HCT116 (cell line): ENCODE measurements around the gene GRIN2C. TPM values are rescaled to one million over a fixed set of nuclear protein-coding genes. Genes with fewer than 3 reads are reported as not detected.

Experiments used
- ATAC-seq: fragments of 200-7000 bp; cut with Tn5 transposase; 2 replicates; pipeline ENCODE4 v1.9.1; 2020; ENCODE audit warnings: mild to moderate bottlenecking, moderate library complexity
- BruUV-seq: library from RNA; stranded (reverse); fragments of 400-500 nt; replicated peaks from 2 replicates; lab custom pipeline; 2021; lab: Mats Ljungman, UMichigan
- CTCF ChIA-PET: fragments of 300-600 bp; sonication (Branson Sonifier 250); formaldehyde crosslinking; loops from one replicate; lab custom pipeline; 2021; ENCODE audit warnings: antibody characterized with exemption; lab: Charles Lee
- POLR2A ChIA-PET: fragments of 300-600, 350-600 bp; sonication (Branson Sonifier 250); formaldehyde crosslinking; loops from one replicate; lab custom pipeline; 2021; ENCODE audit warnings: antibody characterized with exemption; lab: Charles Lee
- RAD21 ChIA-PET, 2 experiments: fragments of 300-600 bp; sonication (Branson Sonifier 250); formaldehyde crosslinking; loops; one replicate each; lab custom pipeline; 2023; ENCODE audit warnings: low total read pairs in 2 of 2; ENCODE audit not compliant: uncharacterized antibody in 2 of 2, unreplicated experiment in 2 of 2, low non-redundant PET in 1 of 2; lab: Charles Lee
- DNase-seq: peaks from one replicate; pipeline ENCODE4 v3.0.0-alpha.2; 2010; ENCODE audit warnings: low read depth, low spot score
- H2AFZ ChIP-seq: fragments of 200-600 bp; shearing (Covaris generic), sonication (generic); 2 replicates; pipeline ENCODE4 v1.6.1; 2017; ENCODE audit warnings: low read depth, mixed run types, mixed read lengths, antibody characterized with exemption, low read length; ENCODE audit not compliant: poor library complexity, severe bottlenecking
- H3K27ac ChIP-seq: 2 replicates; pipeline ENCODE4 v1.5.1; 2012; ENCODE audit warnings: low read depth, low read length
- H3K27me3 ChIP-seq: fragments of 200-600 bp; sonication (generic); 2 replicates; pipeline ENCODE4 v1.6.1; 2016; ENCODE audit warnings: mixed run types, low read length, mixed read lengths; ENCODE audit not compliant: insufficient read depth
- H3K36me3 ChIP-seq, 2 experiments: fragments of 200-500 bp in 1 of 2; fragments of 200-600 bp in 1 of 2; sonication (Bioruptor generic) in 1 of 2; sonication (generic) in 1 of 2; 2 replicates each; pipeline versions ENCODE4 v1.5.1 to v1.6.1; 2014 to 2016; ENCODE audit warnings: low read length in 2 of 2, inconsistent platforms in 1 of 2, mixed read lengths in 1 of 2, mixed run types in 1 of 2; ENCODE audit not compliant: insufficient read depth in 2 of 2, control insufficient read depth in 1 of 2
- H3K4me1 ChIP-seq, 2 experiments: fragments of 200-600 bp in 1 of 2; sonication (generic) in 1 of 2; 2 replicates each; pipeline versions ENCODE4 v1.5.1 to v1.6.1; 2012 to 2017; ENCODE audit warnings: low read length in 2 of 2, inconsistent platforms in 1 of 2, mild to moderate bottlenecking in 1 of 2, mixed read lengths in 1 of 2, mixed run types in 1 of 2, moderate library complexity in 1 of 2; ENCODE audit not compliant: insufficient read depth in 2 of 2, control insufficient read depth in 1 of 2
- H3K4me2 ChIP-seq: fragments of 200-600 bp; sonication (generic); 2 replicates; pipeline ENCODE4 v1.6.1; 2017; ENCODE audit warnings: mixed run types, low read length, mixed read lengths
- H3K4me3 ChIP-seq, 2 experiments: fragments of 200-600 bp in 1 of 2; sonication (generic) in 1 of 2; replicated peaks in 1 of 2; 2 replicates each; pipeline ENCODE4 v1.5.1; 2011 to 2016; ENCODE audit warnings: low read length in 2 of 2, control low read depth in 1 of 2, low read depth in 1 of 2, mild to moderate bottlenecking in 1 of 2, mixed read lengths in 1 of 2, mixed run types in 1 of 2
- H3K79me2 ChIP-seq: fragments of 200-600 bp; sonication (generic); 2 replicates; pipeline ENCODE4 v1.6.1; 2017; ENCODE audit warnings: mild to moderate bottlenecking, mixed run types, low read length, moderate library complexity, mixed read lengths; ENCODE audit not compliant: insufficient read depth
- H3K9ac ChIP-seq: fragments of 200-600 bp; sonication (generic); 2 replicates; pipeline ENCODE4 v1.6.1; 2016; ENCODE audit warnings: low read length, mixed read lengths
- H3K9me2 ChIP-seq: fragments of 200-600 bp; sonication (generic), shearing (Covaris generic); 2 replicates; pipeline ENCODE4 v1.6.1; 2017; ENCODE audit warnings: mixed run types, mild to moderate bottlenecking, moderate library complexity; ENCODE audit not compliant: insufficient read depth
- H3K9me3 ChIP-seq, 2 experiments: fragments of 200-500 bp in 1 of 2; fragments of 200-600 bp in 1 of 2; sonication (Bioruptor generic) in 1 of 2; sonication (generic) in 1 of 2; 2 replicates each; pipeline ENCODE4 v1.6.1; 2014 to 2017; ENCODE audit warnings: low read length in 2 of 2, mixed read lengths in 2 of 2, inconsistent platforms in 1 of 2, low read depth in 1 of 2, mild to moderate bottlenecking in 1 of 2, mixed run types in 1 of 2, moderate library complexity in 1 of 2; ENCODE audit not compliant: control insufficient read depth in 1 of 2, insufficient read depth in 1 of 2
- H4K20me1 ChIP-seq: fragments of 200-600 bp; sonication (generic), shearing (Covaris generic); 2 replicates; pipeline ENCODE4 v1.6.1; 2017; ENCODE audit warnings: mixed run types, mild to moderate bottlenecking, moderate library complexity; ENCODE audit not compliant: insufficient read depth
- CEBPB ChIP-seq: IDR thresholded peaks from 2 replicates; pipeline ENCODE4 v1.6.1; 2012; ENCODE audit warnings: low read depth
- EGR1 ChIP-seq: IDR thresholded peaks from 2 replicates; pipeline ENCODE4 v1.6.1; 2012; ENCODE audit warnings: low read depth
- ELF1 ChIP-seq: IDR thresholded peaks from 2 replicates; pipeline ENCODE4 v1.6.1; 2012; ENCODE audit warnings: low read depth, borderline replicate concordance
- EZH2phosphoT487 ChIP-seq: fragments of 200-600 bp; IDR thresholded peaks from 2 replicates; pipeline ENCODE4 v1.6.1; 2018; ENCODE audit warnings: antibody characterized with exemption, borderline replicate concordance
- FOSL1 ChIP-seq: IDR thresholded peaks from 2 replicates; pipeline ENCODE4 v1.6.1; 2012; ENCODE audit warnings: low read depth
- JUND ChIP-seq: IDR thresholded peaks from 2 replicates; pipeline ENCODE4 v1.6.1; 2012
- POLR2A ChIP-seq: IDR thresholded peaks from 2 replicates; pipeline ENCODE4 v1.7.0; 2011; ENCODE audit warnings: borderline replicate concordance; ENCODE audit not compliant: insufficient read depth, insufficient read length; ENCODE audit errors: extremely low read depth
- YY1 ChIP-seq: IDR thresholded peaks from 2 replicates; pipeline ENCODE4 v1.6.1; 2011; ENCODE audit warnings: low read length, low read depth, moderate library complexity, mild to moderate bottlenecking; ENCODE audit not compliant: insufficient replicate concordance; ENCODE audit errors: extremely low read depth
- intact Hi-C: fragments of 100-400 bp; cut with micrococcal nuclease; formaldehyde crosslinking; loops from 2 replicates; pipeline ENCODE4 v1.10.0; 2022
- total RNA-seq: library from RNA; stranded (reverse); gene quantifications from one replicate; pipeline ENCODE4 v1.2.1, GENCODE V29; 2021; ENCODE audit not compliant: unreplicated experiment
- TF ChIP-seq, protein P1 (sequence below): IDR thresholded peaks from 2 replicates; pipeline ENCODE4 v1.6.1; 2012; ENCODE audit warnings: low read depth
- TF ChIP-seq, protein P2 (sequence below): IDR thresholded peaks from 2 replicates; pipeline ENCODE4 v1.6.1; 2011; ENCODE audit warnings: mild to moderate bottlenecking, low read length, moderate library complexity; ENCODE audit not compliant: insufficient replicate concordance; ENCODE audit errors: extremely low read depth

The GRIN2C gene
- total RNA-seq, 1 experiment from 2014 or later = 2.2 TPM

DNA sequence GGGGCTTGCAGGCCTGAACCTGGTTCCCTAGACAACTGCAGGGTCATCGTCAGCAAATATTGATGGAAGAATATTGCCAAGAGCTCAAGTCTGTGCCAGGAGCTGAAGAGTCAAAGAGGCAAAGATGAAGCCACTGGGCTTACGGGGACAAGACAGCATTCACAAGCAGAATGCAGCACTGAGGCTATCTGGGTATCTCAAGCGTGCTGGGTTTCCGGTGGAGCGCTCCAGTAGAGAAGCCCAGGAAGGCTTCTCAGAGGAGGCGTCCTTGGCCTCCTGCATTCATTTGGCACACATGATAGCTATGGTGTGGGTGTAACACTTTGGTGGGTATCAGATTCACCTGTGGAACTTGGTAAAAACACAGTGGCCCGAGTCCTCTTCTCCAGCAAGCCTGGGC, 30.9 kb upstream of the GRIN2C start (continued):
- TF ChIP-seq, protein P1, sequence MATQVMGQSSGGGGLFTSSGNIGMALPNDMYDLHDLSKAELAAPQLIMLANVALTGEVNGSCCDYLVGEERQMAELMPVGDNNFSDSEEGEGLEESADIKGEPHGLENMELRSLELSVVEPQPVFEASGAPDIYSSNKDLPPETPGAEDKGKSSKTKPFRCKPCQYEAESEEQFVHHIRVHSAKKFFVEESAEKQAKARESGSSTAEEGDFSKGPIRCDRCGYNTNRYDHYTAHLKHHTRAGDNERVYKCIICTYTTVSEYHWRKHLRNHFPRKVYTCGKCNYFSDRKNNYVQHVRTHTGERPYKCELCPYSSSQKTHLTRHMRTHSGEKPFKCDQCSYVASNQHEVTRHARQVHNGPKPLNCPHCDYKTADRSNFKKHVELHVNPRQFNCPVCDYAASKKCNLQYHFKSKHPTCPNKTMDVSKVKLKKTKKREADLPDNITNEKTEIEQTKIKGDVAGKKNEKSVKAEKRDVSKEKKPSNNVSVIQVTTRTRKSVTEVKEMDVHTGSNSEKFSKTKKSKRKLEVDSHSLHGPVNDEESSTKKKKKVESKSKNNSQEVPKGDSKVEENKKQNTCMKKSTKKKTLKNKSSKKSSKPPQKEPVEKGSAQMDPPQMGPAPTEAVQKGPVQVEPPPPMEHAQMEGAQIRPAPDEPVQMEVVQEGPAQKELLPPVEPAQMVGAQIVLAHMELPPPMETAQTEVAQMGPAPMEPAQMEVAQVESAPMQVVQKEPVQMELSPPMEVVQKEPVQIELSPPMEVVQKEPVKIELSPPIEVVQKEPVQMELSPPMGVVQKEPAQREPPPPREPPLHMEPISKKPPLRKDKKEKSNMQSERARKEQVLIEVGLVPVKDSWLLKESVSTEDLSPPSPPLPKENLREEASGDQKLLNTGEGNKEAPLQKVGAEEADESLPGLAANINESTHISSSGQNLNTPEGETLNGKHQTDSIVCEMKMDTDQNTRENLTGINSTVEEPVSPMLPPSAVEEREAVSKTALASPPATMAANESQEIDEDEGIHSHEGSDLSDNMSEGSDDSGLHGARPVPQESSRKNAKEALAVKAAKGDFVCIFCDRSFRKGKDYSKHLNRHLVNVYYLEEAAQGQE = no peak

DNA sequence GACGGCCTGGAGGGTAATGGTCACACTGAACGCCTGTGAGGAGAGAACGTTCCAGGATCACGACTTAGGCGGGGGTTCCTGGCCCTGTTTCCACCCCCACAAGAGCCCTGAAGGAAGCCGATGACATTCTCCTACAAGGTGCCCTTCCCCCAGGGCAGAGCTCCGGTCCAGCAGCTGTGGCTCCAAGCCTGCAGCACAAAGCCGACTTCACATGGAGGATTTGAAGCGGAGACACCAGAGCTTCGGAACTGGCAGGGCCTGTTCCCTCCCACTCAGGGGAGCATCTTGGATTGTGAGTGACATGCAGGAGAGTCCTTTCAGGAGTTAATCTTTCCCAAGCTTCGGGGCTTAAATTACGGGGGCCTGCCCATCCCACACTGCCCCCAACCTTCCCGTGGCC, 28.8 kb upstream of the GRIN2C start:
- no peaks in the 10 kb centered on the region for H3K9me3 ChIP-seq
- no peaks in the 10 kb centered on the region for H4K20me1 ChIP-seq
- no peak overlapping the region for H3K27ac ChIP-seq
- CTCF ChIA-PET = no interaction called here
- no peak overlapping the region for H3K4me3 ChIP-seq
- H3K27me3 ChIP-seq = no peaks in the 10 kb centered on the region
- no peak overlapping the region for H2AFZ ChIP-seq
- H3K4me1 ChIP-seq = no peaks in the 10 kb centered on the region
- H3K9ac ChIP-seq = no peak overlapping the region
- no TSS peak for BruUV-seq
- ATAC-seq = no peak
- TF ChIP-seq YY1 (no peak), CEBPB (no peak), JUND (no peak), POLR2A (no peak), EZH2phosphoT487 (no peak), ELF1 (no peak), EGR1 (no peak), FOSL1 (no peak)
- TF ChIP-seq, protein P2, sequence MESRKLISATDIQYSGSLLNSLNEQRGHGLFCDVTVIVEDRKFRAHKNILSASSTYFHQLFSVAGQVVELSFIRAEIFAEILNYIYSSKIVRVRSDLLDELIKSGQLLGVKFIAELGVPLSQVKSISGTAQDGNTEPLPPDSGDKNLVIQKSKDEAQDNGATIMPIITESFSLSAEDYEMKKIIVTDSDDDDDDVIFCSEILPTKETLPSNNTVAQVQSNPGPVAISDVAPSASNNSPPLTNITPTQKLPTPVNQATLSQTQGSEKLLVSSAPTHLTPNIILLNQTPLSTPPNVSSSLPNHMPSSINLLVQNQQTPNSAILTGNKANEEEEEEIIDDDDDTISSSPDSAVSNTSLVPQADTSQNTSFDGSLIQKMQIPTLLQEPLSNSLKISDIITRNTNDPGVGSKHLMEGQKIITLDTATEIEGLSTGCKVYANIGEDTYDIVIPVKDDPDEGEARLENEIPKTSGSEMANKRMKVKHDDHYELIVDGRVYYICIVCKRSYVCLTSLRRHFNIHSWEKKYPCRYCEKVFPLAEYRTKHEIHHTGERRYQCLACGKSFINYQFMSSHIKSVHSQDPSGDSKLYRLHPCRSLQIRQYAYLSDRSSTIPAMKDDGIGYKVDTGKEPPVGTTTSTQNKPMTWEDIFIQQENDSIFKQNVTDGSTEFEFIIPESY = no peak
- TF ChIP-seq, all 23 proteins: peak for 0
- ChIA-PET RAD21 (no interaction called here), POLR2A (interaction anchor here (2.4 kb wide), 1 partner anchor 15 kb away, joined by 12 read pairs; the partner anchor contains the start of gene FDXR)
- no peaks in the 10 kb centered on the region for H3K79me2 ChIP-seq
- H3K9me2 ChIP-seq = no peaks in the 10 kb centered on the region
- no peak for DNase-seq
- H3K4me2 ChIP-seq = no peak overlapping the region
- H3K36me3 ChIP-seq = no peaks in the 10 kb centered on the region
- intact Hi-C loops = no loop called here
